GM18511 (cell line): Measurements from ENCODE around the gene DNAJC13.

Experiments used
- ATAC-seq: cut with Tn5 transposase; IDR thresholded peaks from one replicate; pipeline ENCODE4 v1.9.1; 2021; ENCODE audit warnings: mild to moderate bottlenecking, moderate library complexity; ENCODE audit not compliant: unreplicated experiment

Gene DNAJC13

DNA sequence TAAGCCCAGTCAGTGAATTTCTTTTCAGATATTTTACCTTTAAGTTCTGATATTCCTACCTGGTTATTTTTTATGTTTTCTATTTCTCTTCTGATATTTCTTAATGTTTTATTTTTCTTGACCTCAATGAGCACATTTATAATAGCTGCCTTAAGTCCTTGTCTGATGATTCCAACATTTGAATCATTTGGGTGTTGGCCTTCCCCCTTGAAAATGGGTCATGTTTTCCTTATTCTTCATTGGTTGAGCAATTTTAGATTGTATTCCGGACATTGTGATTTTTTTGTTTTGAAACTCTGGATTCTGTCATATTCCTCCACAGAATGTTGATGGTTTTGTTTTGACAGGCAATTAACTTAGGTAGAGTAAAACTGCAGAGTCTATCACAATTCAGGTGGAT is 170.1 kb downstream of the DNAJC13 start:
- no peak for ATAC-seq
